Activated CD8-positive, alpha-beta T cell treated with anti-CD3 and anti-CD28 coated beads for 36 hours (primary cell): Measurements from ENCODE around the gene SPDYE16. TPM values are rescaled to one million over a fixed set of nuclear protein-coding genes. Genes with fewer than 3 reads are reported as not detected.
"Not testable (repeated sequence)": the region's sequence is repeated elsewhere in the genome, so short reads cannot be mapped to it uniquely, and the experiment has no call there.

ENCODE experiments used
- ATAC-seq: fragments of 200-7000 bp; cut with Tn5 transposase; one replicate; pipeline ENCODE4 v1.10.0; 2021; ENCODE audit warnings: mild to moderate bottlenecking, moderate library complexity
- CTCF ChIA-PET: fragments of 350-600 bp; sonication (Branson Sonifier 250); formaldehyde crosslinking; loops from one replicate; lab custom pipeline; 2021; ENCODE audit warnings: antibody characterized with exemption; lab: Charles Lee
- POLR2A ChIA-PET: fragments of 350-600 bp; sonication (Branson Sonifier 250); formaldehyde crosslinking; loops from one replicate; lab custom pipeline; 2021; ENCODE audit warnings: antibody characterized with exemption; lab: Charles Lee
- DNase-seq: peaks from one replicate; pipeline ENCODE4 v3.0.0-alpha.2; 2020
- H3K27ac Mint-ChIP-seq: one replicate; pipeline ENCODE4 v1.8.0; 2021; ENCODE audit warnings: mild to moderate bottlenecking, mixed read lengths
- H3K27me3 Mint-ChIP-seq: one replicate; pipeline ENCODE4 v1.8.0; 2021; ENCODE audit warnings: mixed read lengths
- H3K36me3 Mint-ChIP-seq: one replicate; pipeline ENCODE4 v1.8.0; 2021; ENCODE audit warnings: low read depth, mixed read lengths
- H3K4me1 Mint-ChIP-seq: one replicate; pipeline ENCODE4 v1.8.0; 2021; ENCODE audit warnings: low read depth, mixed read lengths
- H3K4me3 Mint-ChIP-seq: one replicate; pipeline ENCODE4 v1.8.0; 2021; ENCODE audit warnings: mild to moderate bottlenecking, moderate library complexity, mixed read lengths
- H3K9me3 Mint-ChIP-seq: one replicate; pipeline ENCODE4 v1.8.0; 2021; ENCODE audit warnings: mixed read lengths
- CTCF ChIP-seq: fragments of 200-600 bp; IDR thresholded peaks from one replicate; pipeline ENCODE4 v1.8.0; 2022; ENCODE audit warnings: antibody characterized with exemption, mild to moderate bottlenecking
- intact Hi-C: fragments of 100-400 bp; cut with micrococcal nuclease; formaldehyde crosslinking; loops from one replicate; pipeline ENCODE4 v1.10.0; 2022
- total RNA-seq, 2 experiments: library from RNA; stranded (reverse); gene quantifications; one replicate each; pipeline ENCODE4 v1.2.3, GENCODE V29; 2021

SPDYE16 gene
- total RNA-seq, 2 experiments from 2014 or later: 0.20 to 0.23 TPM

GRCh38 chr7:76512941-76513816, 29.9 kb downstream of the SPDYE16 start:
- no peak for ATAC-seq
- no peaks in the 10 kb centered on the region for H3K27me3 Mint-ChIP-seq
- no peak overlapping the region for H3K27ac Mint-ChIP-seq
- no peaks in the 10 kb centered on the region for H3K36me3 Mint-ChIP-seq
- H3K4me1 Mint-ChIP-seq: no peaks in the 10 kb centered on the region
- TF ChIP-seq CTCF: no peak
- DNase-seq: no peak
- CTCF ChIA-PET: no interaction called here
- intact Hi-C loops: no loop called here
- no peak overlapping the region for H3K4me3 Mint-ChIP-seq
- POLR2A ChIA-PET: no interaction called here
- H3K9me3 Mint-ChIP-seq: no peaks in the 10 kb centered on the region

- H3K9me3 Mint-ChIP-seq, CTCF ChIA-PET, H3K36me3 Mint-ChIP-seq, DNase-seq, H3K4me1 Mint-ChIP-seq, POLR2A ChIA-PET, H3K27me3 Mint-ChIP-seq, ATAC-seq, intact Hi-C loops, H3K27ac Mint-ChIP-seq, H3K4me3 Mint-ChIP-seq: not testable (repeated sequence)
These were observed 30.9 kb downstream of the SPDYE16 start for GRCh38 chr7:76511911-76512885.

GRCh38 chr7:76511200-76511910, 31.7 kb downstream of the SPDYE16 start:
- H3K27ac Mint-ChIP-seq, CTCF ChIA-PET, ATAC-seq, H3K4me1 Mint-ChIP-seq, H3K36me3 Mint-ChIP-seq, H3K27me3 Mint-ChIP-seq, intact Hi-C loops, DNase-seq, H3K9me3 Mint-ChIP-seq, POLR2A ChIA-PET, H3K4me3 Mint-ChIP-seq: not testable (repeated sequence)

GRCh38 chr7:76509931-76510877, 32.9 kb downstream of the SPDYE16 start, which contains the start of gene UPK3B:
TSS of gene UPK3B (plus strand) at chr7:76510552. CDS start at chr7:76510653, 101 bp downstream.
- CTCF ChIA-PET: no interaction called here
- no peaks in the 10 kb centered on the region for H3K4me1 Mint-ChIP-seq
- TF ChIP-seq CTCF: no peak
- DNase-seq (no peak), ATAC-seq (peak; percentile 58)
- POLR2A ChIA-PET: no interaction called here
- intact Hi-C loops: no loop called here
- H3K27me3 Mint-ChIP-seq: no peaks in the 10 kb centered on the region
- no peaks in the 10 kb centered on the region for H3K9me3 Mint-ChIP-seq
- H3K4me3 Mint-ChIP-seq: no peak within 1 kb of the TSS
- no peak within 1 kb of the TSS for H3K27ac Mint-ChIP-seq
- peaks cover 2% of the 10 kb centered on the region for H3K36me3 Mint-ChIP-seq

- intact Hi-C loops: no loop called here
- no peaks in the 10 kb centered on the region for H3K4me1 Mint-ChIP-seq
- POLR2A ChIA-PET: interaction anchor here (0.6 kb wide), 1 partner anchor 273 kb away, joined by 3 read pairs; no protein-coding TSS in a partner anchor
- peaks cover 5% of the 10 kb centered on the region for H3K36me3 Mint-ChIP-seq
- TF ChIP-seq CTCF: no peak
- ATAC-seq (no peak), DNase-seq (no peak)
- no peak overlapping the region for H3K27ac Mint-ChIP-seq
- no peaks in the 10 kb centered on the region for H3K27me3 Mint-ChIP-seq
- H3K9me3 Mint-ChIP-seq: no peaks in the 10 kb centered on the region
- H3K4me3 Mint-ChIP-seq: no peak overlapping the region
- CTCF ChIA-PET: no interaction called here
These were observed 35.2 kb downstream of the SPDYE16 start for GRCh38 chr7:76507723-76508406.

GRCh38 chr7:76506643-76507042, 36.5 kb downstream of the SPDYE16 start:
- H3K4me3 Mint-ChIP-seq, ATAC-seq, DNase-seq, CTCF ChIA-PET, H3K27ac Mint-ChIP-seq, H3K9me3 Mint-ChIP-seq, intact Hi-C loops, H3K4me1 Mint-ChIP-seq, H3K27me3 Mint-ChIP-seq, POLR2A ChIA-PET, H3K36me3 Mint-ChIP-seq: not testable (repeated sequence)
